ENCODE results near the gene NPTN.

- TF ChIP-seq POLR2AphosphoS5 (IDR thresholded peaks at IDR 0.05) (no peak), CTCF (IDR thresholded peaks at IDR 0.05) (no peak), POLR2A (IDR thresholded peaks at IDR 0.05) (no peak)
Measured at GRCh38 chr15:73593304-73594074, 39.7 kb downstream of the NPTN start.

Measured in breast epithelium (tissue), 3 donors.